HCT116 (cell line): ENCODE results near the gene EIF2S3B. TPM values are rescaled to one million over a fixed set of nuclear protein-coding genes. Genes with fewer than 3 reads are reported as not detected.

Source experiments
- total RNA-seq: library from RNA; stranded (reverse); gene quantifications from one replicate; pipeline ENCODE4 v1.2.1, GENCODE V29; 2021; ENCODE audit not compliant: unreplicated experiment

The EIF2S3B gene
- total RNA-seq, 1 experiment from 2014 or later, result 1.0 TPM

Other genes with a start within 250 kb of the EIF2S3B start
- gene KLRD1, start 198.0 kb upstream of the EIF2S3B start, total RNA-seq, result 0.27 TPM
- 2.3 TPM for gene KLRK1, start 115.8 kb upstream of the EIF2S3B start, total RNA-seq
- gene KLRC4, start 96.1 kb upstream of the EIF2S3B start, total RNA-seq, result 2.1 TPM
- 1.8 TPM for gene KLRC3, start 85.3 kb upstream of the EIF2S3B start, total RNA-seq
- gene KLRC2, start 69.9 kb upstream of the EIF2S3B start, total RNA-seq, result 7.5 TPM
- not detected for gene KLRC1, start 52.5 kb upstream of the EIF2S3B start, total RNA-seq
- gene MAGOHB, start 107.7 kb downstream of the EIF2S3B start, total RNA-seq, result 55.8 TPM
- gene STYK1, start 168.2 kb downstream of the EIF2S3B start, total RNA-seq, result 4.4 TPM
- 419 TPM for gene YBX3, start 217.4 kb downstream of the EIF2S3B start, total RNA-seq